EL (cell line): Measurements from ENCODE around the gene CST7.
"Not testable (repeated sequence)": the region's sequence is repeated elsewhere in the genome, so short reads cannot be mapped to it uniquely, and the experiment has no call there.

Experiments used
- DNase-seq: peaks from one replicate; pipeline ENCODE4 v3.0.0-alpha.2; 2016

Gene CST7, protein sequence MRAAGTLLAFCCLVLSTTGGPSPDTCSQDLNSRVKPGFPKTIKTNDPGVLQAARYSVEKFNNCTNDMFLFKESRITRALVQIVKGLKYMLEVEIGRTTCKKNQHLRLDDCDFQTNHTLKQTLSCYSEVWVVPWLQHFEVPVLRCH

DNA sequence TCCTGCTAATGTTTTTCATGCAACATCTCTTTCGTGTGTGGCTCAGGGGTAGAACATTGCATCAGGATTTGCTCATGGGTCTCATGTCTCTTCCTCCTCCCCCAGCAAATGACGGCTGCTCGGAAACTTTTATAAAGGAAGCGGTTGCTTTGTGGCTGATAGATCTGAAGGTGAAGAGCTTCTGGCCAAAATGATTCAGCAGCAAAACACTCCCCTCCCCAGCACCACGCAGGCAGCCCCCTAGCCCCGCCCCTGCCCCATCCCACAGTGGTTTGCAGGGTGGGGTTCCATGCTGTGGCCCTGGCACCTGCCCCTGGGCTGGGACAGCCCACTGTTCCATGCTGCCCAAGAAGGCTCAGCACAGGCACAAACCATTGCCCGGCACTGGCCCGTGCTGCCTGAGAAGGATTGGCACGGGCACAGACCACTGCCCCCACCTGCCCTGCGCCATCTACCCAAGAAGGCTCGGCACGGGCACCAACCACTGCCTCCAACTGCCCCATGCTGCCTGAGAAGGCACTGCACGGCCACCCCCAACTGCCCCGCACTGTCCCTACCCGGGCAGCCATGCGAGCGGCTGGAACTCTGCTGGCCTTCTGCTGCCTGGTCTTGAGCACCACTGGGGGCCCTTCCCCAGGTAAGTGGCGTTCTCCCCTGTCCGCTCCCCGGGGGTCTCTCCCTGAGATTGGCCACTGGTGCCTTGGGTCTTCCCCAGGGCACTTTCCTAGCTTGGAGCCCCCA, at the start of gene CST7:
Gene CST7, plus strand, starts transcription at position 331 of the 741 bp plus-strand sequence. Its CDS starts 237 bp downstream, at position 568.
- no peak for DNase-seq

DNA sequence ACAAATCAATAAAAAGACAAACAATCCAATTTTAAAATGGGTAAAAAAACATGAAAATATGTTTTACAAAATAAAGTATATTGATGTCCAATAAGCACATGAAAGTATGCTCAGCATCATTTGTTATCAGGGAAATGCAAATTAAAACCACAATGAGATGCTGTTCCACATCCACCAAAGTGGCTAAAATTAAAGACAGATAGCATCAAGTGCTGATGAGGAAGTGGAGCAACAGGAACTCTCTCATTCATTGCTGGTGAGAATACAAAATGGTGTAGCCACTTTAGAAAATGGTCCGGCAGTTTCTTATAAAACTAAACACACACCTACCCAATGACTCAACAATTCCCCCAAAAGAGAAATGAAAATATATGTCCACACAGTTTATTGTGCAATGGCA, 42.3 kb upstream of the CST7 start:
- DNase-seq = no peak

DNA sequence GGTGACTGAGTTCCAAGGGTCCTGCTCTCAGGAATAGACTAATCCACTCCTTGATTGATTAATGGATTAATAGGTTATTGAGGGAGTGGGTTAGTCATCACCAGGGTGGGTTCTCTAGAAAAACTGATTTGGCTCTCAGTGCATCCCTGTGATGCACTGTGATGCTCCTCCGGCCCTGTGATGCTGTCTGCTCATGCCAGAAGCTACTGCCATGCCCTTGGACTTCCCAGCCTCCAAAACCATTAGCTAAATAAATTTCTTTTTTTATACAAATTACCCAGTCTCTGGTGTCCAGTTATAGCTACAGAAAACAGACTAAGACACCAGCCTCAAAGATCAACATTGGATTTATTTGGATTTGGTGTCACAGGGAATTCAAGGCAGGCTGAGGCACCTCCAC, 40.4 kb upstream of the CST7 start:
- no peak for DNase-seq

DNA sequence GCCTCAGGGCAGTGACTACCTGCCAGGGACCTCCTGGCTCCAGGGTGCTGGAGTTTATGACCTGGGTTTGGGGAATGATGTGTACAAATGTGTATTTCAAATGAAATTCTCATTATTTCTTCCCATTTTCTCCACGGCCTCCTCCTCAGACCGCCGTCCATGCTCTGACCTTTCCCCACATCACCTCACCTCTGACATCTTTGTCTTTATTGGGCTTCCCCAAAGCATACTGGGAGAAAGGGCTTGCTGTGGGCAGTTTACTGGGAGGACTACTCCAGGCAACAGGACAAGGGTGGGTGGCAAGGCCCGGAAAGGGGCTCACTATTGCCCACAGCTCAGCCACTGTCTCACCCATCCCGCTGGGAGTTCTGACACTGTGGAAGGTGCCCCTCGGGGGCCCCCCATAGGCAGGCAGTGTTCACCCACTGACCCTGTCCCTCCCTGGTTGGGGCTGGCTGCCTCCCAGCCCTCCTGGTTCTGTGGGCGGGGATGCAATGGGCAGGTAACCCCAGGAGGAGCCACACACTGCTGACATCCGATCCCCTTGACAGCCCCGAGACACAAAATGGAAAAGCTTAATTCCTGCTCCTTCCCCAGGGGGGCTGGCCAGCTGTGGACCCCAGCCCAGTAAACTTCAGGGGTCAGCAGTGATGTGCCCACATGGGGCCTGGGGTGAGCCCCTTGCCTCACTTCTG, 39.8 kb upstream of the CST7 start:
- no peak for DNase-seq

DNA sequence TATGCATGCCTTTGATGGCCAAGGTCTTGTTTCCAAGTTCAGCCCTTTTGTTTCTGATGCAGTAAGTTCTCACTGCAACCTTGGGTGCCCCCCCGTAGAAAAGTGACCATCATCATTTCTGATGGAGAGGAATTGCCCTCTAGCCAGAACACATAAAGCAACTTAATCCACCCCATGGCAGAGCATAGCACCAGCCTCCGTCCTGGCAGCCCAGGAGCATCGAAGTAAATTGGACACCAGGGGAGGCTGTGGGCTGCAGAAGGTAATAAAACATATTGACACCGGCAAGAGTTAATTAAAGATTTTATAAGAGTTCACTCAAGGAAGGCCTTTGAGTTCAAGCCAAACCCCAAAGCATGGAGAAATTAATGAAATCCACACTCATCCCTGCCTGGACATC, 39.2 kb upstream of the CST7 start:
- DNase-seq = no peak

DNA sequence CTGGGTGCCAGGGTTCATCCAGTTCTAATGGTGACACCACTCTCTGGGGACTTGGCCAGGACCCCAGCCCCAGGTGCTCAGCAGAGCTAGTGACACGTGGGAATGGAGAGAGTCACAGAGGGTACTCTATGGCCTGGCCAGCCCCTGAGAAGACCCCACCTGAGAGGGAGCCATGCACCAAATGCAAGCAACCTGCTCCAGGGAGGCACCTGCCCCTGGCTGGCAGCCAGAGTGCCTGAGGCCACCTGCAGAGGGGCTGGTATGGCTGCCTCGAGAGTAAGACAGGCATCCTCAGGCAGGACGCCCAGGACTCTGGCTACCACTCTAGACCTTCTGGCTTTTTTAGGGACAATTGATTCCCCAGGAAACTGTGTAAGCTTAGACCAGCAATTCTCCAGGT, 38.6 kb upstream of the CST7 start:
- no peak for DNase-seq

DNA sequence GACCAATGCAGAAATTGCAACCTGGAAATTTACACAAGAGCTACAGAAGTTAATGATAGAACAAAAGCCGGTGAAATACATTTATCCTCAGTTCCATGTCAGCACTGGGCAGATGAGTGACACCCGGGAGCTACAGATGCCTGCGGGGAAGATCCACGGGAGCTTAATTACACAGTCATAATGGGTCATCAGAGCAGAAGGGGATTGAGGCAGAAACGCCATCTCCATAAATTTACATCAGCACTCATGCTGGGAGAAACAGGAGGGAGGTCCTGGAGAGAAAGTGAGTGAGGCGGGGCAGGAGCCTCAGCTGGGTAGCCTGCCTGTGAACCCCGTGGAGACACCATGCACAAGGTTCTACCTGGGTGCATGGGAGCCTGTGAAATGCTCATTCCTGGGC, 37.6 kb upstream of the CST7 start:
- no peak for DNase-seq

DNA sequence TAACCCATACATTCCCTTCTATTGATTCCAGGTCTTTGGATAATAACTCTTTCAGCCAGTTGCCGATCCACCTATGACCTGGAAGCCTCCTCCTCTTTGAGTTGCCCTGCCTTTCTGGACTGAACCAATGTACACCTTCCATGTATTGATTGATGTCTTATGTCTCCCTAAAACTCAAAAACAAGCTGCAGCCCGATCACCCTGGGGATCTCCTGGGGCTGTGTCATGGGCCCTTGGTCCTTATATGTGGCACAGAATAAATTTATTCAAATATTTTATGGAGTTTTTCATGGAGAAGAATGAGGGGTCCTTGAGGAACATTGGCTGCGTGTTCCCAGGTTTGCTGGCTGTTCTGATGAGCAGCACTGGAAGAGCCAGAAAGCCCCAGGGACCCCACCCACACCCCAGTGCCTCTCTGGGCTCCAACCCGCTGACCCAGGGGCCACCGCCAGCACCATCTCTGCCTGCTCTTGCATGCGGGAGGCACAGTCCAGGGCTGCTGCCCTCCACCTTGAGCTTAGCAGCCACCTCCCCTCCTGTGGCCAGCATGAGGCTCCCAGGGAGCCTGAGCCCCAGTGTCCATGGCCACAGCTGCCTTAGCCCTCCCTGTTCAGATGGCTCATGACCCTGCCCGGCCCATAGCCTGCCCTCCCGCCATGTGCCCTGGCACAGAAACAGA, 36.5 kb upstream of the CST7 start:
- no peak for DNase-seq

DNA sequence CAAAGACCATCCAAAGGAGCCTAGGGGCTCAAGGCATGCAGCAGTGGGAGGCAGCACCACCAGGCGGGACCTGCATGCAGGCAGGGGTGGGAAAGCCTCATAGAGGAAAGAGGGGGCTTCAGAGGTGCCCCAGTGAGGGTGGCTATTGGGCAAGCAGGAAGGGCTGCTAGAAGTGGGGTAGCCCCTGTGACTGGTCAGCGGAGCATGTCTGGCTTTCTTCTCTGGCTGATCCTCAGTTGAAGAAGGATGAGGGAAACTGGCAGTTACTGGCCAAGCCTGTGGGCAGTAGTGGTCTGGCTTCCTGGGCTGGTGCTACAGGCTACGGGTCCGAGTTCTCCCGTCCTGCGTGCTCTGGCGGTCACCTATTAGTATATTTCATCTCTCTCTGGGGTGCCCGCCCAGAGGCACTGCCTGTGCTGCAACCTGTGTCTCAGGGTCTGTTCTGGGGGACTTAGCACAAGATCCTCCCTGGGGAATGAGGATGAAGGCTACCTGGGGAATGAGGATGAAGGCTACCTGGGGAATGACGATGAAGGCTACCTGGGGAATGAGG, 35.9 kb upstream of the CST7 start:
- DNase-seq = no peak

DNA sequence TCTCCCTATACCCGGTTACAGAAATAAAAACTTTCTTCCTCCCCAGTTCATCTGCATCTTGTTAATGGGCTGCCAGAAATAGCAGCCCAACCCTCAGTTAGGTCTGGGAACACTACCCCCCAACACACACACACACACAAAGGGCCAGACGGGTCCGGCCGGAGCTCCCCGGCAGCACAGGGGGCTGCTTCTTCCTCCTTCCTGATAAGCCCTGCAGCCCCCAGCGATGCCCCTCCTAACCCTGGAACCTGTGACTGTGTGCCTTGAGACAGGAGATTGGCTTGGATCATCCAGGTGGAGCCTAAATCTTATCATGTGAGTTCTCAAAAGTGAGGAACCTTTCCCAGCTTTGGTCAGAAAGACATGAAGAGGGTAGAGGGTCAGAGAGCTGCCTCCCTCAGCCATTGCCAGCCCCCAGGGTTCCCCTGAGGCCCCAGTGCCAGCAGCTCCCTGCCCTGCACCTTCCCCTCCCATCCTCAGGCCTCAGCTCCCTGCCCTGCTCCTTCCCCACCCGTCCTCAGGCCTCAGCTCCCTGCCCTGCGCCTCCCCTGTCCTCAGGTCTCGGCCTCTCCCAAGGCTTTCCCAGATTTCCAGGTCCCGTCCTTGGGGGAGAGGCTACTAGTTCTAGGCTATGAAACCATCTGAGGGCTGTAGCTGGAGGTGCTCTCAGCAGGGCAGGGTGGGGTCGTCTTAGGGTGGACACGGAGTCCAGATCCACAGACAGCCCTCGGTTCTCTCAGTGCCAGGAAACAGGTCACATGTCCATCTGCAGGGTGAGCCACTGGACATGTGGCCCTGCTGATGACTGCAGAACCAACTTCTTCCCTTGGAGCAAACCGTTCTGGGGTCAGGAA, 34.5 kb upstream of the CST7 start:
- no peak for DNase-seq

DNA sequence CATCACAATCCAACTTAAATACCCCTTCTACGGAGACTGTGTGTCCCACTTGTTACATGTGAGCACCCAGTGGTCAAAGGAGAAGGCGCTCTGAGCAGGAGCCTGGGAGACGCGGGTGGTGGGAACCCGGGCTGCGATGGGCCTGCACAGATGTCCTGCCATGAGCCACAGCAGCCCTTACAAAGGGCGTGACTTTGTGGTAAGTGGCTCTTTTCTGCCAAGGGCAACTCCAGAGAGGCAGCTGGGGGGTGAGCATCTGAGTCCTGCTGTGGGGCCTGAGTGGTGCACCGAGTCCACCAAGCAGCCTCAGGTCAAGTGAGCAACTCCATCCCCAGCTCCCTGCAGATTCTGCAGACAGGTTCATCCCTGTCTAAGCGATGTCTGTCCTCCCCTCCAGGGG, 33.6 kb upstream of the CST7 start:
- DNase-seq = no peak

DNA sequence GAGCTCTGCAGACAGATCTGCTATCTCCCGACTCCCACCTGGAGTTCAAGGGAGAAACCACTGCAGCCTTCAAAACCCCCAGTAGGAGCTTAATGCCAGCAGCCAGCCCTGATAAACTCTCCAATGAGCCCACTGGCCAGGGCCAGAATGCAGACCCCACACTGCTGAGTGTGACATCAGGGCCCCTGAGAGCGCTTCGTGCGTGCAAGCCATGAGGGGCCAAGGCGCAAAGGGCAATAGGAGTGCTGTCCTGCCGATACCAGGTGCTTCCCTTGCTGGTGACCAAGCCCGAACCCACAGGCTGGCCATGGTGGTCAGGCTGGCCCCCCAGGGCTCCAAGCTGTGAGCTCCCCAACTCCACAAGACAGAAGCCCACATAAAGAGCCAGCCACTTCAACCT, 33.2 kb upstream of the CST7 start:
- no peak for DNase-seq

DNA sequence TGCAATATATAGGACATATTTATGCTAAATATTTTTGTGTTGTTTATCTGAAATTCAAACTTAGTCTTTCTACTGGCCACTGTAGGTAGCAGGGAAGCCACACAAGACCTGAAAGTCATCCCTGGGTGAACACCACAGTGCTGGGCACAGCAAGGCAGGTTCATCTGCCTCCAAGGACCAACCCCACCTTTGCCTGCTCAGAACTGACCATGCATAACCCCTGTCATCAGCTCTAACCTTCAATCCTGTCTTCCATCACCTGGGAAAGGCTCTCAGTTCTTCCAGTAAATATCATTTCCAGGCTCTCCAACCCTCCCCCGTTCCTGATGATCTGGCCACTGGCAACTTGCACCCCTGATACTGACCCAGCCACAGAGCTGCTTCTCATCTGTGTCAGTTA, 32.7 kb upstream of the CST7 start:
- DNase-seq = no peak

DNA sequence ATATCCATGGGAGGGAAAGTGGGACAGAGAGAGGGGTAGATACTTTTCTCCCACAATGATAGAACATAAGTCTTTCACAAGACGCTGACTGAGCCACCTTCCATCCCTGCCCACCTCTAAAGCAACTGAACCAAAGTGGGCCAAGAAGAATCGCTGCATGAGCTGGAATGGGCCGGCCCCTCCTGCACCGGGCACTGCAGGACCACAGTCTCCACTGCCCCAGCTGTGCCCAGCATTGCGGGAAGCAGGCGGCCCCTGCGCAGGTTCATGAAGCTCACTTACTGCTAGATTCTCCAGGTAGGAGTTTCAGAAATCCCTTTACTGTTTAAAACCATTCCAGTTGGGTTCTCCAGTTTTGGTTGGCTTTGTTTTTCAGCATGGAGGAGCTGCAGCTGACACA, 32.0 kb upstream of the CST7 start:
- no peak for DNase-seq

DNA sequence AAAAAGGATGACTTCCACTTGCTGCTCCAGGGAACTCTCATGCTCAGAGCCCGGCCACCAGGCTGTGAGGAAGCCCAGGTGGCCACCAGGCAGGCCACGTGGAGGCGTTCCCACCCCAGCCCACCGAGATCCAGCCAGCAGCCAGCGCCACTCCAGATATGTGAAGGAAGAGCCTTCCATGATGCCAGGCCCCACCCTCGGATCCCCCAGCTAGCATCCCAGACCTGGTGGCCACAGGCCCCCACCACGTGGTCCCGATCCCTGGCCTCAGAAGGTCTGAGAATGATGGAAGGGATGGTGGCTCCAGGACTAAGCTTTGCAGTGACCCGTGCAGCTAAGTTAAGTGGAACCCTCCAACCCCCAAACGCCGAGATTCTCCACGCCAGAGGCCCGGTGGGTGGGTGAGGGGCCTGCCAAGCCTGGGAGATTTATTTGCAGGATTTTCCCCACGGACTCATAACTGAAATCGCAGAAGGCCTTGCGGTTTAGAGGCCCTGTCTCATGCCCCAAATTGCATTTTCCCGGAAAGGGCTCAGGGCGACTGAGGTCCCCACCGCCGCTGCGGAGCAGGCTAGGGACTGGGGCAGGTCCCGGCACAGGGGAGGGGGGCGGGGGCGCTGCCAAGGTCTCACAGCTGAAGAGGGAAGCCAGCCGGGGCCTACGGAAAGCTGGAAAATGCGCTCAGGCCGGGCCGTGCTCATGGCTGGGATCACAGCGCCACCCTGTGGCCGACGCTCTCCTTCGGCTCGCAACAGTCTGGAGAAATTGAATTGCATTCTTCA, 31.1 kb upstream of the CST7 start:
- DNase-seq = peak; percentile 61

DNA sequence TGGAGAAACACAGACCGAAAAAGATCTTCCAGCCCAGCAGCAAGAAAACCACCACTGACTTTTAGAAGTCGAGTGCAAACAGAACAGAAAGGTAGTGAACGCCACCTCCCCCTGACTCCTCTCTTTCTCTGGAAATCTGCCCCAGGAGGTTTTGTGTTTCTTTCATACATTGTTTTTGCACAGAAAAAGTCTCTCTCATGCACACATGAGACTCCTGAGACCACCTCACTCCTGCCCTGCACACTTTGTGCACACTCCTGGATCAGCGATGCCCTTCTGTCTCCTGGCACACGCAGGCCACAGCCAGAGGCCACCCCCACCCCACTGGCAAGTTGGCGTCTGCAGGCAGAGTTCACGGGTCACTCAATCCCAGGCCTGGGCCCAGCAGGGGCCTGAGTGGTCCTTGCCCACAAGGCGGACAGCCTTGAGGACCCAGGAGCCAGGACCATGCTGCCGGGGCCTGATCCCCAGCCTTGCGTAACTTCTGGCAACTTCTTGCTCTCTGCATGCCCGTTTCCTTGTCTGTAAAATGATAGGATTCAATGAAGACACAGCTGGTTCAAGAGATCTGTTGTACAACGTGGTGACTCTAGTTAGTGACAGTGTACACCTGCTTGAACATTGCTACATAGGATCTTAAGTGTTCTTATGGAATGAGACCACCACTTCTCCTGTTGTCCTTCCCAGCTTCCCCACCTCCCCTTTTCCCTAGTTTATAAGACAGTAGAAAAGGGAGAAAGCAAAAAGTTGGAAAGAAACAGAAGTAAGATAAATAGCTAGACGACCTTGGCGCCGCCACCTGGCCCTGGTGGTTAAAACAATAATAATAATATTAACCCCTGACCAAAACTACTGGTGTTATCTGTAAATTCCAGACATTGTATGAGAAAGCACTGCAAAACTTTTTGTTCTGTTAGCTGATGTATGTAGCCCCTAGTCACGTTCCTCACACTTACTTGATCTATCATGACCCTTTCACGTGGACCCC, 30.2 kb upstream of the CST7 start:
- no peak for DNase-seq

DNA sequence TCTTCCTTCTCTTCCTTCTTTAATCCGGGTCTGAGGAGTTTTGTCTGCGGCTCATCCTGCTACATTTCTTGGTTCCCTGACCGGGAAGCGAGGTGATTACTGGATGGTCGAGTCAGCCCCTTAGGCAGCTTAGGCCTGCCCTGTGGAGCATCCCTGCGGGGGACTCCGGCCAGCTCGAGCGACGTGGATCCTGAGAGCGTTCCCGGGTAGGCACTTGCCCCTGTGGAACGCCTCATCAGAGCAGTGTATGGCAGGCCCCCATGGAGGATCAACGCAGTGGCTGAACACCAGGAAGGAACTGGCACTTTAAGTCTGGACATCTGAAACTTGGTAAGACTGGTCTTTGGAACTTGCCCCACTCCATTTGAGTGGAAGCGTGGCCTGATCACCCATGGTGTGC, 29.4 kb upstream of the CST7 start:
- DNase-seq = not testable (repeated sequence)

DNA sequence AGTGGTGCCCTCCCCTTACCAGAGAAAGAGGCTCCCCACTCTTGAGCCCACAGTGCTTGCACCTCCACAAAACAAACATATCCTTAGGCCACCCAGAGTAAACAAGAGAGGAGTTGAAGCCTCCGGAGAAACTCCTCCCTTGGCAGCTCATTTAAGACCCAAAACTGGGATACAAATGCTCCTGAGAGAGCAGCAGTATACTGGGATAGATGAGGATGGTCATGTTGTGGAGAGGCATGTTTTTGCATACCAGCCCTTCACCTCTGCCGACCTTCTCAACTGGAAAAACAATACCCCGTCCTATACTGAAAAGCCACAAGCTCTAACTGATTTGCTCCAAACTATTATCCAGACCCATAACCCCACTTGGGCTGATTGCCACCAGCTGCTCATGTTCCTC, 28.4 kb upstream of the CST7 start:
- DNase-seq = not testable (repeated sequence)

DNA sequence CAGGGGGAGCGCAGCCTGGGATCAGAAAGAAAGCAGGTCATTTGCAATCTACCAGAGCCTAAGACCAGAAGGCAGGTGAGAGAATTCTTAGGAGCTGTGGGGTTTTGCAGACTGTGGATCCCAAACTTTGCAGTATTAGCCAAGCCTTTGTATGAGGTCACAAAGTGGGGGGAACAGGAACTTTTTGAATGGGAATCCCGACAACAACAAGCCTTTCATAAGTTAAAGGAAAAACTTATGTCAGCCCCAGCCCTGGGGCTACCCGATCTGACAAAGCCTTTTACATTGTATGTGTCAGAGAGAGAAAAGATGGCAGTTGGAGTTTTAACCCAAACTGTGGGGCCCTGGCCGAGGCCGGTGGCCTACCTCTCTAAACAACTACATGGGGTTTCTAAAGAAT, 19.8 kb upstream of the CST7 start:
- not testable (repeated sequence) for DNase-seq
